RPMI8226 (cell line): ENCODE measurements around the gene BORCS5.
"Not testable (repeated sequence)": the region's sequence is repeated elsewhere in the genome, so short reads cannot be mapped to it uniquely, and the experiment has no call there.

Experiments
- DNase-seq: peaks from one replicate; pipeline ENCODE4 v3.0.0-alpha.2; 2015

The BORCS5 gene

GRCh38 chr12:12467688-12468261 is 110.9 kb downstream of the BORCS5 start:
- no peak for DNase-seq

GRCh38 chr12:12468575-12468974 is 111.7 kb downstream of the BORCS5 start:
- no peak for DNase-seq

- no peak for DNase-seq
Observed at GRCh38 chr12:12469386-12469785, 112.5 kb downstream of the BORCS5 start.

- DNase-seq = no peak
Observed at GRCh38 chr12:12470751-12471306, 114.0 kb downstream of the BORCS5 start.

GRCh38 chr12:12471982-12472961 is 115.4 kb downstream of the BORCS5 start:
- not testable (repeated sequence) for DNase-seq

- no peak for DNase-seq
Observed at GRCh38 chr12:12473223-12473622, 116.3 kb downstream of the BORCS5 start.

GRCh38 chr12:12474471-12474928 is 117.6 kb downstream of the BORCS5 start:
- DNase-seq = no peak

- no peak for DNase-seq
Observed at GRCh38 chr12:12474931-12475795, 118.3 kb downstream of the BORCS5 start.

- no peak for DNase-seq
Observed at GRCh38 chr12:12476857-12477531, 120.1 kb downstream of the BORCS5 start.

GRCh38 chr12:12477532-12477890 is 120.6 kb downstream of the BORCS5 start:
- no peak for DNase-seq

- DNase-seq = no peak
Observed at GRCh38 chr12:12480074-12480473, 123.2 kb downstream of the BORCS5 start.

GRCh38 chr12:12481631-12482030 is 124.8 kb downstream of the BORCS5 start:
- DNase-seq = no peak

- DNase-seq = no peak
Observed at GRCh38 chr12:12482150-12482761, 125.4 kb downstream of the BORCS5 start.

GRCh38 chr12:12482959-12483358 is 126.1 kb downstream of the BORCS5 start:
- no peak for DNase-seq

GRCh38 chr12:12483438-12483837 is 126.6 kb downstream of the BORCS5 start:
- no peak for DNase-seq

- no peak for DNase-seq
Observed at GRCh38 chr12:12486661-12487240, 129.9 kb downstream of the BORCS5 start.

- no peak for DNase-seq
Observed at GRCh38 chr12:12487490-12487889, 130.6 kb downstream of the BORCS5 start.

- no peak for DNase-seq
Observed at GRCh38 chr12:12488296-12488695, 131.4 kb downstream of the BORCS5 start.

GRCh38 chr12:12488823-12489550 is 132.1 kb downstream of the BORCS5 start:
- no peak for DNase-seq

GRCh38 chr12:12491606-12492005 is 134.7 kb downstream of the BORCS5 start:
- no peak for DNase-seq

GRCh38 chr12:12492547-12492946 is 135.7 kb downstream of the BORCS5 start:
- no peak for DNase-seq
